NCI-H1436 treated with DMSO at 0.1 percent for 48 hours (cell line): ENCODE measurements around the gene MFGE8.

ENCODE experiments used
- DNase-seq: peaks from one replicate; lab custom pipeline; 2025; lab: John Stamatoyannopoulos, UW

MFGE8 gene

GRCh38 chr15:88918738-88919137 lies 5.6 kb upstream of the MFGE8 start:
- peak; percentile 46 for DNase-seq

DNA sequence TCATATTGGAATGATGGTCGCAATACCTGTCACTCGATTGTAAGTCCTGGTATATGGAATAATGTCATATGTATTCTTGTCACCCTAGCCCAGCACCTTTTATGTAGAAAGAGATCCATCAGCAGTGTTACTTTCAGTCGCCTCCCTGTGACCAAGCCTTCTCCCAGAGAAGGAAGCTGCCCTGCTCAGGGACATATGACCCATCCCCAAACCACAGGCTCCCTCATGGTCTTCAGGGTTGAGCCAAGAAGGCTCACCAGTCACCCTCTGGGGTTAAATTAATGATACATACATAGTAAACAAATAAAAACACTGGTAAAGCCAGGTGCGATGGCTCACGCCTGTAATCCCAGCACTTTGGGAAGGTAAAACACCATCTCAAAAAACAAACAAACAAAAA lies 4.6 kb upstream of the MFGE8 start:
- no peak for DNase-seq

DNA sequence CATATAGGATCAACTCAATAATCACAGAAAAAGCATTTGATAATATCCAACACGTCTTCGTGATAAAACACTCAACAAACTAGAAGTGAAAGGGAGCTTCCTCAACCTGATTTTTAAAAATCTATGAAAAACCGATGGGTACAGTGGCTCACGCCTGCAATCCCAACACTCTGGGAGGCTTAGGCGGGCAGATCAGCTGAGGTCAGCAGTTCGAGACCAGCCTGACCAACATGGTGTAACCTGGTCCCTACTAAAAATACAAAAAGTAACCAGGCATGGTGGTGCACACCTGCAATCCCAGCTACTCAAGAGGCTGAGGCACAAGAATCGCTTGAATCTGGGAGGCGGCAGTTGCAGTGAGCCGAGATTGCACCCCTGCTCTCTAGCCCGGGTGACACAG lies 2.2 kb upstream of the MFGE8 start:
- no peak for DNase-seq

GRCh38 chr15:88913850-88914169 lies 631 bp upstream of the MFGE8 start:
- DNase-seq, result no peak

GRCh38 chr15:88912500-88912921 lies 668 bp downstream of the MFGE8 start:
- DNase-seq, result no peak

- DNase-seq, result no peak
Measured at GRCh38 chr15:88911766-88912118, 1.4 kb downstream of the MFGE8 start.

GRCh38 chr15:88909956-88910831 lies 3.0 kb downstream of the MFGE8 start:
- no peak for DNase-seq

DNA sequence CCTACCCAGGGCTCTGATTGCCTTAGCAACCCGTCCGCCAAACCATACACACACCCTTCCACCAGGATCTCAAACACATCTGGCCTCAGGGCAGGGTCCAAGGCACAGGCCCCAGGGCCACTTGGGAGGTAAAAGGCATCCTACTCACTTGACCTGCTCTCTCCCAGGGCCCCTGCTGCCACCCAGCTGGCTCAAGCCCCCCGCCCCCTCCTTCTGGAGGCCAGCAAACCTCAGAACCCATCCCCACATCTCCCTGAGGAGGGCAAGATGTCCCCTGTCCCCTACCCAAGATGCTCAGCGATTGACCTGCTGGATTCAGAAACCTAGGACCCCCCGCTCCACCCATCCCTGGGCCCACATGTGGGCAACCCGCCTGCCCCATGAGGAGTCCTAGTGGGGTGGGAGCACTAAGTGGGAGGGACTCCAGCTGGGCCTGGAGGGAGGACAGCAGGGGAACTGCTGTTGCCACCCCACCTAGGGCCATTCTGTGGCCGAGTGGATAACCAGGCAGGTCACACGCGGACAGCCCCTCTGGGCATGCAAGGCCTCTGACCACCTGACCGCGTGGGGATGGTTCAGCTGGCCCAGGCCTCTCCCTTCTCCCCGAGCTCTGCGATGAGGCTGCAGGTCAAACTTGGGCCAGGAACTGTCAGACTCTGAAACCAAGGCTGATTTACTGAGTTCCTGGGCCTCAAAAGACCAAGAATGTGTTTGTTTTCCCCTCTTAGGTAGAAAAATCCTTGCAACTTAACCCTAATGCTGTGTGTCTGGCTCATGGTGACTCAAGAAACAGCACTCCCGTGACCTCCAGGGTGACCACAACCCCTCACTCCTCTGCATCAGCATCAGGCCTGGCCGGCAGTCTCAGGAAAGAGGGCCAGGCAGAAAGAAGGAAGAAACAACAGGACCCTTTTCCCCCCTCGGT lies 4.2 kb downstream of the MFGE8 start:
- DNase-seq, result no peak

DNA sequence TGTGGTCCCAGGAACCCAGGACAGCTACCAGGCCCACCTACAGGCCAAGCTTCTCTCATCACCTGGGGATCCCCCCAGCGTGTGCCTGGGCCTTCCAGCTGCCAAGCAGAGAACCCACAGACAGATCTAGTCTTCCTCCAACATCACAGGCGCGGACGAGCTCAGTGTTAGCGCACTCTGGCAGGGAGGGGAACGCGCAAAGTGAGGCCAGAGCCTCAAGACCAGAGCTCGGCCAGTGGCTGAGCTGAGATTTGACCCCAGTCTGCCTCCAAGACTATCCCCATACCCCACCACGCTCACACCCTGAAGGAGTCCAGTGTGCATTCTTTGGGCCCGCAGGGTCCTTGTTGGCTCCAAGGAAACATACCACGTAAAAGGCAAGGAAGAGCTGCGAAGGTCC lies 5.1 kb downstream of the MFGE8 start:
- DNase-seq, result no peak

GRCh38 chr15:88907111-88907510 lies 6.1 kb downstream of the MFGE8 start:
- DNase-seq, result no peak

DNA sequence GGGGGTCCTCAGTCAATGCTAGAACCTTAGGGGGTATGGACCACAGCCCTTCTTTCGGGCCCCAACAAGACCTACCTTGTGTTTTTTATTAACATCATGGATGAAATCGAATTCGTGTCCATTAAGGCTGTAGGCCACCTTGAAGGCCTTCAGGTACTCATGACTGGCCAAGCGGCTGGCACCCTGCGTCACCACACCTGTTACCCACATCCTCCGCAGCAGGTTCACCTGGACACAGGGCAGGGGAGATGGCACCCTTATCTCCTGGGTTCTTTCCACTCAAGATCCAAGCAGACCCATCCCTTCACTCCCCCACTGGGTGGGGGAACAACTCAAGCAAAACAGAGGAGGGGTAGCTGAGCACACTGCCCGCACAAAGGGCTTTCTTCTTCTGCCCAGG lies 6.6 kb downstream of the MFGE8 start:
- no peak for DNase-seq

DNA sequence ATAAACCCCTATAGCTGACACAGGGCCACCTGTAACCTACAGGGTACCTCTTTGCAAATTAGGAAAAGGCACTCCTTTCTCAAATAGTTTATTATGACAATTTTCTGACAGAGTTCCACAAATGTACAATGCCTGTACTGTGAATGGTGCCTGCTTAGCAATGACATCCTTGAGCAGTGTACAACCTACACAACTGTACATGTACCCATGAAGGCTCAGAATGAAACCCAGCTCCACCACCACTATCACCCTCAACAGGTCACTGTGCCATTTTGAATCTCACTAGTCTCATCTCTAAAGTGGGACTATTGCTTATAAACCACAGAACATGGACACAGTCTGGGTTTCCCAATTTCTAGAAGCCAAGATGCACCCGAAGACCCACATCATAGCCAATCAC lies 7.0 kb downstream of the MFGE8 start:
- DNase-seq, result no peak

- no peak for DNase-seq
Measured at GRCh38 chr15:88905576-88905975, 7.6 kb downstream of the MFGE8 start.

DNA sequence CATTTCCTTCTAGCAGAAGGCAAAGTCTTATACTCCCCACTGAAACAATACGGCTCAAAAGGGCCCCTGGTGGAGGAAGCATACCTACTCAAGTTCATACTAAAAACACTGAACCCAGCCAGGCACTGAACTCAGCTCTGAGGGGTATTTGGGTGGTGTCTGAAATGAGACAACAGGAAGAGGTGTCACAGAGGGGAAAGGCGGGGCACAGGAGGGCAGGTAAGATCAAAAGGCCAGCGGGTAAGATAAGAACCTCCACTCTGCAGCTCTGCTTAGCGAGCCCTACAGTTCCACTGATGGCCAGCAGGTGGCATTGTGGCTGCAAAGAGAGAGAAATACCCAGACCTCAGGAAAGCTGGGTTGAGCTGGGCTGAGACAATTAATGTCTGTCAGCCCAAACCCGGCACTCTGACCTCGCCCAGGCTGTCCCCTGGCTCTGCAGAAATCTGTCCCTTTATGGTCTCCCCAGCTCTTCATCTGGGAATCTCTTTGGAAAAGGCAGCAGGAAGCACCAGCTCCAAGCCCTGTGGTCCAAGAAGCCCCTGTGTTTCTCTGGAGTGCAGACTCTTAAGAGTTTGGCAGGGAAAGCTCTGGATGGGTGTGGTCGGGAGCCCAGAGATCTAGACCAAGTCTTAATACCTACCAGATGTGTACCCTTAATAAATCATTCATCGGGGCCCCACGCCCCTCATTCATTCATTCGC lies 8.4 kb downstream of the MFGE8 start:
- DNase-seq, result no peak

GRCh38 chr15:88904257-88904623 lies 8.9 kb downstream of the MFGE8 start:
- no peak for DNase-seq

GRCh38 chr15:88902846-88903245 lies 10.3 kb downstream of the MFGE8 start:
- DNase-seq, result no peak

DNA sequence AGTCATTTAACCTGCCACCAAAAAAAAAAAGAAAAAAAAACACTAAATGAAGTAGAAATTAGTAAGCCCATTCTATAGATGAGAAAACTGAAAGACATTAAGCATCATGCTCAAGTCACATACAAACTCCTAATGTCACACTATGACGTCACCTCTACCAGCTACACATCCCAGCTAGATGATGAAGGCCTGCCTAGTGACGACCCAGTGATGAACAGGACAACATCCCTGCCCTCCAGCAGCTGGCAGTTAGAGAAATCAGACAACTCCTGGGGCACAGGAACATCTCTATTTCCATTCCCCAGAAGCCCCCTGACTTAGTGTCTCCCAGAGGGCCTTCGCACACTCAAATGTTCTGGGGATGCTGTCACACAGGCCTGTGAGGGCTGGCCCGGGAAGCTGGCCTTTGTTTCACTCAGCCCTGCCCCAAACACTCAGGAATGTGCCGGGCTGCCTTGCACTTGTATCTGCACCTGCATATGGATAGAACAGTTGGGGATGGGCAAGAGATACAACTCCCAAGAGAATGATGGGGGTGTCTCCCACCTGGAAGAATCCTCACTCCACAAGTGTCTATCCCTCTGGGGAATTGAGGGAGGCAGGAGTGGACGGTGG lies 10.9 kb downstream of the MFGE8 start:
- DNase-seq, result no peak

DNA sequence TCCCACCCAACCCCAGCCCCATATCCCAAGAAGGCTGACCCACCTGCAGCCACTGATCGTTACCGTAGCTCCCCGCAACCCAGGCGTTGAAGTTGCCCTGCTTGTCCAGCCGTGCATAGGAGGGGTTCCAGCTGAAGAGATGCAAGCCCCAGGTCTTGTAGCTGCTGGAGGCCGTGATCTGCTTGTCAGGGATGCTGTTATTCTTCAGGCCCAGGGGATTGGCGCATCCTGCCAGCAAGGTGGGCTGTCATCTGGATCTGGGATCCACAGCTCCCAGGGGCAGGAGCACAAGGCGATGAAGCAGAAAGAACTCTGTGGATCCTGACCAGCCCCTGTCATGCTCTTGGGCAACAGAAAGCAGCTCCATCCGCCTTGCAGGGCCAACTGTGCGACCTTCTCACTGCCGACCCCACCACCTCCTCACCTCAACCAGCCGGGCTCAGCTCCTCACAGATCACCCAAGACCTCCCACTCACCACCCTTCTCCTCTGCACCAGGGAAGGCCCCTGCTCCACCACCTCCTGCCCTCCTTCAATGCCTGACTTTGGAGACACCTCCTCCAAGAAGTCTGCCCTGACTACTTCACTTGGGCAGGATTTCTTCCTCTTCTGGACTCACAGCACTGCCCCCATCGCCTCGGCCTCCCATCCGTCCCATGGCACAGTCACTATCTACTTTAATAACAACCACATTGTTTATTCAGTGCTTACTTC lies 11.5 kb downstream of the MFGE8 start:
- no peak for DNase-seq

GRCh38 chr15:88900982-88901418 lies 12.2 kb downstream of the MFGE8 start:
- DNase-seq, result no peak

DNA sequence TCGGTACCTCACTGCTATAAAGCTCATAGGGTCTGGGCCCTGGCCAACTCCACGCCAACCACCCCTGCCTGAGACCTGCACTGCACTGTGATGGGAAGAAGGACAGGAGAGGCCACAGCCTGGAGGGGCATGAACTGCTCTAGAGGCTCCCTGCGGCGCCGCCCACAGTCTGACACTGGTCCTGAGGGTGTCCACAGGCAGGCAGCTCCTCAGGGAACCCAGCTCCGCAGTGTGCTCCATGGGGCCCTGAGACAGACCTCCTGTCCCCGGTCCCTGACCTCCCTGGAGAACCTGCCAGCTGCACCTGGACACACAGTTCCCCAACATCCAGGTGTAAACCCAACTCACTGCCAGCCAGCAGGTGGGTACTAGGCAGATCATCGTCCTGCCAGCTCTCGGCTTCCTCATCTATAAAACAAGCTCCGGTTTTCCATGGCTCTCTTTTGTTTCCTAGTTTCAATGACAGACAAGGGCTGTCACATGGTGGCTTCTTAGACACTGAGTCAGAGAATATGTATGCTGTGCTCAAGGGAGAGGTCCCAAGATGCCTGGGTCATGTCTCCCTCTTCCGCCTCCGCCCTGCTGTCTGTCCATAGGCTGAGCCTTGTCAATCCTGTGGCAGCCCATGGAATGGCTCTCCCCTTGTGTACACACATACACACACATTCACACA lies 12.7 kb downstream of the MFGE8 start:
- no peak for DNase-seq

DNA sequence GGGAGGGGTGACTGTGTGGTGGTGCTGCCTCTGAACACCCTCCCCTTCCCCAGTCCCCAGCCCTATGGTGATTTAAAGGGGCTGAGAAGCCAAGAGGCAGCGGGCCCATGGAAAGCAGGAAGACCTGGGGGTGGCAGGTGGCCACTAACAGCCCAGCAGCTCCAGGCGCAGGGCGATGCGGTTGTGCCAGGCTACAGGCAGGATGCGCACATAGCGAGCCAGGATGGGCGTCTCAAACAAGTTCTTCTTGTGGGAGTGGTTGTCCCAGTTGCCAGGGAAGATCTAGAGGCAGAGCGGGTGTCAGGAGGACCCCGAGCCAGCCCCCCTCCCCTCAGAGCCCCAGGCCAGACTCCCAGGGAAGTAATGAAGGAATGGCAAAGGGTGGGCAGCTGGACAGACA lies 13.9 kb downstream of the MFGE8 start:
- DNase-seq, result no peak
